Hippocampal formation (tissue), 2 donors: Measurements from ENCODE around the gene NR5A2.

Experiments
- DNase-seq, 2 donors: peaks; one replicate each; lab custom pipeline; 2025; lab: John Stamatoyannopoulos, UW

Gene NR5A2

DNA sequence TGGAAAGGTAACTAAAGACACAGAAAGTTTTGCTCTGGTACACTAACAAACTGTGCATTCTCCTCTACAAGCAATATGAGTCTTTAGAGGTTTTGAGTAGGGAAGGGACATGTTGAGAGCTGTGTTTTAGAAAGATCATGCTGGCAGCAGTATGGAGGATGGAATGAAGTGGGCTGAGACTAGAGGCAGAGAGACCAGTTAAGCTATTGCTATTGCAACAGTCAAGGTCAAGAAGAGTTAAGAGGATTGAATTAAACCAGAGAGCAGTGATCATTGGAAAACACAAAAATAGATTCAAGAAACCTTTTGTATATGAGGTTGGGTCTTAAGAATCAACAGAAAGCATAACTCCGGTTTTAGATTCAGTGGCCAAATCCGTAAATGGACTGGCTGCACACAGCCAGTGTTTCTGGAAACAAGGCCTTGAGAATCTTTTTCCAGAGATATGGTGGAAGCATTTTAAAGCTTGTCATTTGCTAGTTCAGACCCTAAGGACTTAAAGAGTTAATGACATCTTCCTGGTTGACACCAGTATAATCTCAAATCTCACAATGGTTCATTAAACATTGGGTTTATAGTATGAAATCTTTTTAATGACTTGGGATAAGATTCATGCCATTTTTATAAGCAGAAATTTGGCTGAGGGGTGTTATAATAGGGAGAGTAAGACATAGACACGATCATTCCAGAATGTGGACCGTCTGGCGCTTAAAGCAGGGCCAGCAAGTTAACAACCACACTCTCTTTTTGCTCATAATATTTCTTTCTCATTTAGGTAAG is 177.9 kb downstream of the NR5A2 start:
- DNase-seq = no peak

DNA sequence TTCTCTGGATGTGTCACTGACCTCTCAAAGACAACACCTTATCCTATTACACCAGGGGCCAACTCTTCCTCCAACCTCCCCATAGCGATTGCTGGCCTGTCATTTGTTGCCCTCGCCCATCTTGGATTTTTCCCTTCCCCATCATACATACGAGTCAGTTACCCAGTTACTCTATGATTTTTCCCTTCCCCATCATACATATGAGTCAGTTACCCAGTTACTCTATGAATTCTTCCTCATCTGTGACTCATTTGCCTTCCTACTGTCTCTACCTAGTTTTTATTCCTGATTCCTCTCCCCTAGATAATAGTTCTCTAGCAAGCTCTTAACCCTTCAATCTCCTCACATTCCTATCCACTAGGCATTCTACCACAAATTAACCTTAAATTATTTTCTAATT is 178.8 kb downstream of the NR5A2 start:
- no peak for DNase-seq

DNA sequence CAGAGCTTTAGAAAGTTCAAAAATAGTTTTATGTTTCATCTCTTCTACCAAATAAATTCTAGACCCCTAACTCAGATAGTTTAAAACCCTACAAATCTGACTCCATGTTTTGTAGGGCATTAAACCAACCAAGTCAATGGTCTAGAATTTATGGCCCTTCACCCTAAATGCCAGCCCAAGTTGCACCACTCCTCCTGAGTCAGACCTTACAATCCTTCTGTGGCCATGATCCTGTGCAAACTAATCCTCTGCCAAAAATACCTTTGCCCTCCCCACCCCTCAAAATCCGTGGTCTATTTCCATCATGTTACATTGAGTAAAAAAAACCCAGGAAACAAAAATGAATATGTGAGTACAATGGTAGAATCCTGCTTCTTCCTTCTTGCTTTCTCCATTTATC is 179.3 kb downstream of the NR5A2 start:
- DNase-seq = no peak

DNA sequence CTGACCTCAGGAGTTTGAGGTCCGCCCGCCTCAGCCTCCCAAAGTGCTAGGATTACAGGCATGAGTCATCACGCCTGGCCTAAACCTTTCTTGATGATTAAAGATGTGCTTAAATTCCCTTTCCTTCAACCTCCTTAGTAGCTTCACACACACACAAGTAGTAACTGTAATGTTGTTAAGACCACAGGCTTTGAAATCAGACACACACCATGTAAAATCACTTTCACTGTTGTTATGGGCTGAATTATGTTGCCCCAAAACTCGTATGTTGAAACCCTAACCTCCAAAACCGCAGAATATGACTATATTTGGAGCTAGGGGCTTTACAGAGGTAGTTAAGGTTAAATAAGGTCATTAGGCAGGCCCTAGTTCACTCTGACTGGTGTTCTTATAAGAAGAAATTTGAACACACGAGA is 180.2 kb downstream of the NR5A2 start:
- no peak for DNase-seq

DNA sequence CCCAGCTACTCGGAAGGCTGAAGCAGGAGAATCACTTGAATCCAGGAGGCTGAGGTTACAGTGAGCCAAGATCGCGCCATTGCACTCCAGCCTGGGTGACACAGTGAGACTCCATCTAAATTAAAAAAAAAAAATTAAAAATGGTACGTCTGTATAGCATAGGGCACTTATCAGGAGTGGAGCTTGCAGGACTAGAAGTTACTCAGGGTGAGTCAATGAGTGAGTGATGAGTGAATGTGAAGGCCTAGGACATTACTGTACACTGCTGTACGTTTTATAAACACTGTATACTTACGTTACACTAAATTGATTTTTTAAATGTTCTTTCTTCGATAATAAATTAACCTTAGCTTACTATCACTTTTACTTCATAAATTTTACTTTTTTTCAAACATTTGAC is 183.6 kb downstream of the NR5A2 start:
- no peak for DNase-seq

DNA sequence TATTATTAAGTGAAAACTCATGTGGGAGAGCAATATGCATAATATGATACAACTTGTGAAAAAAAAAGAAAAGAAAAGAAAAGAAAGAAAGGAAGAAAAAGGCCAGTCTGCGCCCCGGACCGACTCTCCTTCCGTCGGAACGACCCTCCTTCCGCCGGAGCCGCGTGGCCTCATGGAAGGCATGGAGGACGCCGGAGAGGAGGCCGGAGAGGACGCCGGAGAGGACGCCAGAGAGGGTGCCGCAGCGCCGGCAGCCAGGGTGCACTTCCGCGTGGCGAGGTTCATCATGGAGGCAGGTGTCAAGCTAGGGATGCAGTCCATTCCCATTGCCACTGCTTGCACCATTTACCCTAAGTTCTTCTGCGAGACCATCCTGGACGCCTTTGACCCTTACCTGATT is 185.9 kb downstream of the NR5A2 start:
- no peak for DNase-seq

DNA sequence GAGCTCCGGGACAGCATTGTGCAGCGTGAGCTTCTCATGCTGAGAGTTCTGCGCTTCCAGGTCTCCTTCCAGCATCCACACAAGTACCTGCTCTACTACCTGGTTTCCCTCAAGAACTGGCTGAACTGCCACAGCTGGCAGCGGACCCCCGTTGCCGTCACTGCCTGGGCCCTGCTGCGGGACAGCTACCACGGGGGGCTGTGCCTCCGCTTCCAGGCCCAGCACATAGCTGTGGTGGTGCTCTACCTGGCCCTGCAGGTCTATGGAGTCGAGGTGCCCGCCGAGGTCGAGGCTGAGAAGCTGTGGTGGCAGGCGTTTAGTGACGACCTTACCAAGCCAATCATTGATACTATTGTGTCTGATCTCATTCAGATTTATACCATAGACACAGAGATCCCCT is 186.4 kb downstream of the NR5A2 start:
- DNase-seq = no peak

DNA sequence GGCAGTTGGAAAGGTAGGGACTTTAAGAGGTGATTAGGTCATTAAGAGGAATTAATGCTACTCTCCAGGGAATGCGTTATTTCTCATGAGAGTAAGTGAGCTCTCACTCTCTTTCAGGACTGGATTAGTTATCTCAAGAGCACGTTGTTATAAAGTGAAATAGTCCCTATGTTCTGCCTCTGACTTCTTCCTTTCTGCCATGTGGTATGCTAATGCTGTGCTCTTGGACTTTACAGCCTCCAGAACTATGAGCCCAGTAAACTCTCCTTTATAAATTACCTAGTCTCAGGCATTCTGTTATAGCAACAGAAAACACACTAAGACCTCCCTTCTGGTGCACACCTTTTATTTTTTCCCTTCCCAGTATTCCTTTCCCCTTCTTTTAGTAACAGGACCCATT is 187.8 kb downstream of the NR5A2 start:
- no peak for DNase-seq

DNA sequence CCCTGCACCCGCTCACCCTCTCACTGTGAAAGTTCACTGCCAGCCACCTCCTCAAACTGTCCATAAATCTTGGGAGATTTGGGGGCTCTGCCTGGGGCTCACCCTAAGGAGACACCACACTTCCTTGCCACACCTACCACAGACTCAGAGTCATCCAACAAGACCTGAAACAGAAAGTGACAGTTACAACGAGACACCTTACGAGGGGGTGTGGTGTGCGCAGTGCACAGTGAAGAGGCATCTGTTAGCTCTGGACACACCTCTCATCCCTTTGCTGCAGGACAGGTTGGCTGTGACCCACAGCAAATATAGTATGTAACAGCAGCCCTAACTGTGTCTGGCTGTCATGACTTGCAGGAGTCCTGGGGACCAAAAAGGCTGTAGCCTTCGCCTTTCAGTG is 190.2 kb downstream of the NR5A2 start:
- DNase-seq = no peak

DNA sequence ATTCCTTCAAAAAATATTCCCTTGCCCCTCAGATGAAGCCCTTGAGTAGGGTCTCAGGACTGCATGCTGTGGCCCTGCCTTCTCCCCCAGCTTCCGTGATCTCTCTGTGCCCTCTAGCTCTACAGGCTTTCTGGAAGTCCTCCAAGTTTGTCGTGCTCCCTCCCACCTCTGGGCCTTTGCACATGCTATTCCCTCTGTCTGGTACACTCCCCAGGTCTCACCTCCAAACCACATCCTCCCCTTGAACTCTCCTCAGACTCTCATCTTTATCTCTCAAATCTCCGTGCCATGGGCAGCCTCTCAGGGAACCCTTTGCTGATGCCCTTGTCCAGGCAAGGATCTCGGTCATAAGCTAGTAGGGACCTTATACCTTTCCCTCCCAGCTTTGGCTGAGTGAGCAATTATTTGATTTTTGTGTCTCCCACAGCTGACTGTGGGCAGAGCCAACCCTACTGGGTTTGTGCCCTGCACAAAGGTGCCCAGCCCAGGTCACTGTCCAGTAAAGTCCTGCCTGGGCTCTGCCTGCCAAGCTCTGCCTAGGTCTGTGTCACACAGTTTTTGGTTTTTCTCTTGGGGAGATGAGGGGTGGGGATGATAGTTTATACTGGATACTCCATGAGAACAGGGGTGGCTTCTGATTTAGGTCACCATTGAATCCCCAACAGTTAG is 194.2 kb downstream of the NR5A2 start:
- DNase-seq = no peak

DNA sequence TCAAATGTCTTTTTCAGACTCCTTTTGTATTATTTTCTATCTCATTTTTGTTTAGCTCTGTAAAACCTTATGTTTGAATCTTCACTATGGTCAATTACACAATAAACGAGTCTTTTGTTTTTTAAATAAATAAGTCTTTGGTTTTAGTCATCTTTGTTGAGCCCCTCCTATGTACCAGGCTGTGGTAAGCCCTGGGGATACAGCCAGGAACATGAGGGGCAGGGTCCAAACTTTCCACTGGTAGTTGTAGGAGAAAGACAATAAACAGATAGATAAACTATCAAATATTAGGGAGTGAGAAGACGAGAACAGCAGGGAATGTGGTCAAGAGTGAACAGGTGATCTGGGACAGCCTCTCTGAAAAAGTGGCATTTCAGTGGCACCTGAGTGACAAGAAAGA is 195.7 kb downstream of the NR5A2 start:
- no peak for DNase-seq

DNA sequence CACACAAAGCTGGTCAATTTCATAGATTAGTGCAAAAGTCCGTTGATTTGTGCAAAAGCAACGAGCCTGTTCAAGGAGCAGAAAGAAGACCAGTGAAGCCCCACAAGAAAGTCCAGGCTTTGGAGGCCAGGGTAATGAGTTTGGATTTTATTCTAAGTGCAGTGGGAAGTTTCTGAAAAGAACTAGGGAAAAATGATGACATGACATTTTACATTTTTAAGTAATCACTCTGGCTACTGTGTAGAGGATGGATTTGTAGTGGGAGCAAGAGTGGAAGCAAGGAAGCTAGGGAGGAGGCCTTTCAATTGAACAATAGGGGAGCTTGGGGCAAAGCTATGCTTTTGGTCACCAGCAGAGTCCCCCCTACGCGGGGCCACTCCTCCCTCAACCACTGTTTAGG is 196.1 kb downstream of the NR5A2 start:
- no peak for DNase-seq

DNA sequence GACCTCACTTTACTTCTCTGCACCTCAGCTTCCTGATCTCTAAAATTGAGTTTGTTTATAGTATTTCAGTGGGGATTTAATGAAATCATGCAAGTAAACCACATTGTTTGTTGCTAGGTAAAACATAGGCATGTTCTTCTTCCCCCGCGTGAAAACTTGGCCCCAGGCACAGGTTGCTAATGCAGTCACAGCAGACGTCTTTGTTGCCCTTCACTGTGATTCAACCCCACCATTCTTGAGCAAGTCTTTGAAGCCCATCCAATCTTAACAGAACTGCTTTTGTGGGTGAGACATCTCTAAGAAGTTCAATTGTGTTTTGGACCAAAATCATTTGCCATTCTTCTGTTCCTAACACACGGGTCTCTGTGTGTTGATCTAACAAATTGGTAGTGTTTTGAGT is 196.8 kb downstream of the NR5A2 start:
- no peak for DNase-seq

DNA sequence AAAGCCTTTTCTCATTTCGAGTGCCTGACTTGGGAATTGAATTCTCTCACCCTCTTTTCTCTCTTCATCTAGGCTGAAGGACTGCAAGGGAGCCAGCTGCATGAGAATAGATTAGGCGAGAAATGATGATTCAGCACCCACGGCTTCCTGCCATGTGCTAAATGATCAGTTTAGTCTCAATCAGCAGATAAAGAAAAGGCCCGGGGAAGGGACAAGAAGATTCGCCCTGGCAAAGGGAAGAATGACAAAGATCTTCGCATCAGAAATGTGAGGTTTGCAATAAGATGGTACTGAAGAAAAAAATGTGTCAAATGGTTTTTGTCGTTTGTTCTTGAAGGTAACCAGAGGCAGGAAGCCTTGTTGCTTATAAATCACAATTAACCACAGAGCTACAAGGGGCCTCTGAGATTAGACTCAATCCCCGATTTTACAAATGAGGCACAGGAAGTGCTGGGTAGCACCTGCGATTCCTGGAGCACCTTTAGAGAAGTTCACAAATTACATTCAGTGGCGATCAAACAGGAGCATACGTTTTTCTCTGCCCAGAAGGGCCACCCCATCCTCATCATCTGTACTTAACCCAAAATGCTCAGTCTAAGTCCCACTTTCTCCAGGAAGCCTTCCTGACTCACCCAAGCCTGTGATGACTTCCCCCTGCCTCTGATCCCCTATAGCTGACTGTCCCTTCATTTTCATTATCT is 198.9 kb downstream of the NR5A2 start:
- no peak for DNase-seq

DNA sequence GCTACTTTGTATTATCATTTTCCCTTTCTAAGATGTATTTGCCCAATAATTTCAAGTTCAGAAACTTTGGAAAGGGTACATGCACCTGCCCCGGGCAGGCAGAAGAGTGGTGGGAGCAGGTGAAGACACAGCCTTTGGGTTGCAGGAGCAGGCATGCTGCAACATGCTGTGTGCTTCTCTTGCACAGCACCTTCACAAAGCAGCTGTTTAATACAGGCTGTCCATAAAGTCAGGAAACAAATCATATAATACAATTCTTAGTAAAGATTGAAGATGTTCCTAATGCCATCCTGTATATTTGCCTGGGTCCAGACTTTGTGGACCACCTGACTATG is 199.4 kb downstream of the NR5A2 start:
- DNase-seq = no peak
